SU-DHL-6 (cell line): Measurements from ENCODE around the gene WNT16.

Experiments used
- H2AFZ ChIP-seq: fragments of 200-600 bp; sonication (generic); 2 replicates; pipeline ENCODE4 v1.6.1; 2014; ENCODE audit warnings: low read depth, mild to moderate bottlenecking, moderate library complexity, mixed read lengths, antibody characterized with exemption, low read length; ENCODE audit not compliant: severe bottlenecking
- H3F3A ChIP-seq: fragments of 200-600 bp; shearing (Covaris generic); 2 replicates; pipeline ENCODE4 v1.6.0; 2016; ENCODE audit warnings: antibody characterized with exemption, mild to moderate bottlenecking; ENCODE audit not compliant: insufficient read depth
- H3K27ac ChIP-seq: fragments of 200-600 bp; sonication (generic); 2 replicates; pipeline ENCODE4 v1.5.1; 2016; ENCODE audit warnings: low read depth, mild to moderate bottlenecking, low read length, moderate library complexity, mixed read lengths
- H3K27me3 ChIP-seq: fragments of 200-600 bp; sonication (generic), shearing (Covaris generic); 2 replicates; pipeline ENCODE4 v1.6.0; 2014; ENCODE audit warnings: mild to moderate bottlenecking, low read length
- H3K36me3 ChIP-seq: fragments of 200-600 bp; sonication (generic); 2 replicates; pipeline ENCODE4 v1.6.1; 2014; ENCODE audit warnings: mild to moderate bottlenecking, low read length, mixed read lengths
- H3K4me2 ChIP-seq: fragments of 300-600, 200-600 bp; shearing (Covaris generic), sonication (generic); 2 replicates; pipeline ENCODE4 v1.6.0; 2014; ENCODE audit warnings: low read length, low read depth, mild to moderate bottlenecking; ENCODE audit not compliant: poor library complexity, severe bottlenecking
- H3K4me3 ChIP-seq: fragments of 200-600 bp; sonication (generic); 2 replicates; pipeline ENCODE4 v1.5.1; 2014; ENCODE audit warnings: antibody characterized with exemption, low read length, mild to moderate bottlenecking, mixed read lengths; ENCODE audit not compliant: insufficient read depth, poor library complexity, severe bottlenecking
- H3K79me2 ChIP-seq: fragments of 200-600 bp; sonication (generic); 2 replicates; pipeline ENCODE4 v1.6.1; 2014; ENCODE audit warnings: mild to moderate bottlenecking, low read length, moderate library complexity; ENCODE audit not compliant: insufficient read depth
- H3K9ac ChIP-seq: fragments of 200-600 bp; sonication (generic); 2 replicates; pipeline ENCODE4 v1.7.0; 2014; ENCODE audit warnings: mild to moderate bottlenecking, low read length
- H3K9me2 ChIP-seq: fragments of 200-600 bp; sonication (generic); replicated peaks from 2 replicates; pipeline ENCODE4 v1.6.1; 2014; ENCODE audit warnings: low read length; ENCODE audit not compliant: insufficient read depth
- H3K9me3 ChIP-seq: fragments of 200-600 bp; sonication (generic); 2 replicates; pipeline ENCODE4 v1.6.1; 2014; ENCODE audit warnings: low read length, mixed read lengths; ENCODE audit not compliant: insufficient read depth
- H4K20me1 ChIP-seq: fragments of 200-600 bp; sonication (generic); 2 replicates; pipeline ENCODE4 v1.6.1; 2014; ENCODE audit warnings: low read depth, mild to moderate bottlenecking, antibody characterized with exemption, low read length, moderate library complexity, mixed read lengths
- EZH2phosphoT487 ChIP-seq: fragments of 200-600 bp; sonication (generic), shearing (Covaris generic); conservative IDR thresholded peaks from 2 replicates; pipeline ENCODE4 v1.6.1; 2018; ENCODE audit warnings: mild to moderate bottlenecking, antibody characterized with exemption, low read length, moderate library complexity, mixed read lengths
- TF ChIP-seq, protein P1 (sequence below): fragments of 200-600 bp; sonication (generic); IDR thresholded peaks from one replicate; pipeline ENCODE4 v1.5.1; 2017; ENCODE audit warnings: antibody characterized with exemption, mild to moderate bottlenecking, low read length, moderate library complexity; ENCODE audit not compliant: insufficient read depth, poor library complexity, severe bottlenecking

Gene WNT16

DNA sequence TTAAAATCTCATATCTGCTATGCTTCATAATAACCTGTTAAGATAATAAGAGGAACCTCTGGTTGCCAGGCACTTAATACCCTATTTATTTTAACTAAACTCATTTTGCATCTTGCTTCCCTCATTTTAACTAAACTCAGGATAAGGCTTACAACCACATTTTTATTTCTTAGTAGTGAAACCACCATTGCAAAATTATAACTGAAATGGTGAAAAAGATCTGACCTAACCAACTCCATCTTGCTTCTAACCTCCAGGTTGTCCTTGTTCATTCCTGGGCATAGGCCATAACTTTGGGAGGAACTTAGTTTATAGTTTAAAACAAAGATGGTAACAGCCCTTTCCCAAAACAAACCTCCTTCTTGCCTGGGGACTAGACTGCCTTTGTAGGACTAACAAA is 61.3 kb downstream of the WNT16 start:
- no peaks in the 10 kb centered on the region for H3K9me2 ChIP-seq
- peaks cover 20% of the 10 kb centered on the region for H4K20me1 ChIP-seq
- peaks cover 19% of the 10 kb centered on the region for H3K36me3 ChIP-seq
- H3K9ac ChIP-seq: no peak overlapping the region
- peaks cover 5% of the 10 kb centered on the region; the same call in 1 of the 2 replicates for H3F3A ChIP-seq
- no peak overlapping the region for H2AFZ ChIP-seq
- H3K4me3 ChIP-seq: no peak overlapping the region
- H3K79me2 ChIP-seq: peaks cover 90% of the 10 kb centered on the region
- H3K27me3 ChIP-seq: no peaks in the 10 kb centered on the region
- H3K27ac ChIP-seq: no peak overlapping the region
- TF ChIP-seq, protein P1, sequence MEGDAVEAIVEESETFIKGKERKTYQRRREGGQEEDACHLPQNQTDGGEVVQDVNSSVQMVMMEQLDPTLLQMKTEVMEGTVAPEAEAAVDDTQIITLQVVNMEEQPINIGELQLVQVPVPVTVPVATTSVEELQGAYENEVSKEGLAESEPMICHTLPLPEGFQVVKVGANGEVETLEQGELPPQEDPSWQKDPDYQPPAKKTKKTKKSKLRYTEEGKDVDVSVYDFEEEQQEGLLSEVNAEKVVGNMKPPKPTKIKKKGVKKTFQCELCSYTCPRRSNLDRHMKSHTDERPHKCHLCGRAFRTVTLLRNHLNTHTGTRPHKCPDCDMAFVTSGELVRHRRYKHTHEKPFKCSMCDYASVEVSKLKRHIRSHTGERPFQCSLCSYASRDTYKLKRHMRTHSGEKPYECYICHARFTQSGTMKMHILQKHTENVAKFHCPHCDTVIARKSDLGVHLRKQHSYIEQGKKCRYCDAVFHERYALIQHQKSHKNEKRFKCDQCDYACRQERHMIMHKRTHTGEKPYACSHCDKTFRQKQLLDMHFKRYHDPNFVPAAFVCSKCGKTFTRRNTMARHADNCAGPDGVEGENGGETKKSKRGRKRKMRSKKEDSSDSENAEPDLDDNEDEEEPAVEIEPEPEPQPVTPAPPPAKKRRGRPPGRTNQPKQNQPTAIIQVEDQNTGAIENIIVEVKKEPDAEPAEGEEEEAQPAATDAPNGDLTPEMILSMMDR: no peak
- TF ChIP-seq EZH2phosphoT487: no peak
- no peak overlapping the region for H3K4me2 ChIP-seq
- no peaks in the 10 kb centered on the region for H3K9me3 ChIP-seq

DNA sequence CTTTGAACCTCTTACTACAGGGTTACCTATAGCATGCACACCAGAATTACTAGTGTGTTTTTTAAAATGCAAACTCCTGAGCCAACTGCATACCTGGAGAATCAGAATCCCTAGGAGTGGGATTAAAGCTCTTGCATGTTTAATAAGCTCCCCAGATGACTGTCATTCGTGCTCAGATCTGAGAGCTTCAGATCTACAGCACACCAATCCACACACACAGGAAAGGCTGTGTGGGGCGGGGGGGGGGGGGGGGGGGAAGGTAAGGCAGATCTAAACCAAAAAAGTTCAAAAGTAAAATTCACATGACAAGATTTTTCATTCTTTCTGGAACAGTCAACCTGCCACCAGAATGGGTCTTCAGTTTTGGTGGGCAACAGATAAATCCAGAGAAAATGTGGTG is 61.8 kb downstream of the WNT16 start:
- TF ChIP-seq, protein P1: no peak
- no peak for TF ChIP-seq EZH2phosphoT487
- Histone ChIP-seq H3K9me2 (no peaks in the 10 kb centered on the region), H3K4me2 (no peak overlapping the region), H3K36me3 (peaks cover 19% of the 10 kb centered on the region), H3K27ac (no peak overlapping the region), H4K20me1 (peaks cover 20% of the 10 kb centered on the region), H3K9ac (no peak overlapping the region), H3F3A (peaks cover 5% of the 10 kb centered on the region; the same call in 1 of the 2 replicates), H3K79me2 (peaks cover 90% of the 10 kb centered on the region), H3K9me3 (no peaks in the 10 kb centered on the region), H3K27me3 (no peaks in the 10 kb centered on the region), H2AFZ (no peak overlapping the region), H3K4me3 (no peak overlapping the region)
